GM12865 (cell line): Measurements from ENCODE around the gene OR10H3.

ENCODE experiments used
- DNase-seq: peaks from one replicate; pipeline ENCODE4 v3.0.0; 2010; ENCODE audit warnings: low read depth
- H3K4me3 ChIP-seq: 2 replicates; pipeline ENCODE4 v1.5.1; 2011; ENCODE audit warnings: mild to moderate bottlenecking, low read depth, low read length, control low read depth
- CTCF ChIP-seq: IDR thresholded peaks from 2 replicates; pipeline ENCODE4 v1.5.1; 2011; ENCODE audit warnings: low read length, control low read depth, low read depth, inconsistent platforms; ENCODE audit not compliant: insufficient read depth; ENCODE audit errors: missing control alignments

The OR10H3 gene

GRCh38 chr19:15787611-15788155 is 49.9 kb downstream of the OR10H3 start, which contains the start of gene OR10H5:
TSS of gene OR10H5 (plus strand) at chr19:15787661. CDS start at chr19:15794049, 6,388 bp downstream.
- no peak within 1 kb of the TSS for H3K4me3 ChIP-seq
- no peak for TF ChIP-seq CTCF
- DNase-seq, result no peak

DNA sequence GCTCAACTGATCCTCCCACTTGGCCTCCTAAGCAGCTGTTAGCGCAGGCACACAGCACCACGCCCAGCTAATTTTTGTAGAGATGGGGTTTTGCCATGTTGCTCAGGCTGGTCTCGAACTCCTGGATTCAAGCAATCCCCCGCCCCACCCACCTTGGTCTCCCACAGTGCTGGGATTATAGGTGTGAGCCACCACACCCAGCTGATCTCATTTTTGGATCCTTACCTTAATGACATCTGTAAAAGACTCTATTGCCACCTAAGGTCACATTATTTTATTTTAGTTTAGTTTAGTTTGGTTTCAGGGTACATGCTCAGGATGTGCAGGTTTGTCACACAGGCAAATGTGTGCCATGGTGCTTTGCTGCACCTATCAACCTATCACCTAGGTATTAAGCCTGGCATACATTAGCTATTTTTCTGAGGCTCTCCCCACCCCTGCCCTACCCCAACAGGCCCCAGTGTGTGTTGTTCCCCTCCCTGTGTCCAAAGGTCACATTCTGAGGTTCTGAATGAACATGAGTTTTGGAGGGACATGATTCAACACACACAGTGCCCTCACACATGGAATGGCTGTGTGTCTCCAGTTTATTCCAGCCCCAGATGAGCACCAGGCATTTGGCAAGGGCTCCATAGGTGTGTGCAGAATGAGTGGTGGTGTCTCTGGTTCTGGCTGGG is 50.9 kb downstream of the OR10H3 start:
- DNase-seq, result no peak
- H3K4me3 ChIP-seq, result no peak overlapping the region
- TF ChIP-seq CTCF, result no peak

DNA sequence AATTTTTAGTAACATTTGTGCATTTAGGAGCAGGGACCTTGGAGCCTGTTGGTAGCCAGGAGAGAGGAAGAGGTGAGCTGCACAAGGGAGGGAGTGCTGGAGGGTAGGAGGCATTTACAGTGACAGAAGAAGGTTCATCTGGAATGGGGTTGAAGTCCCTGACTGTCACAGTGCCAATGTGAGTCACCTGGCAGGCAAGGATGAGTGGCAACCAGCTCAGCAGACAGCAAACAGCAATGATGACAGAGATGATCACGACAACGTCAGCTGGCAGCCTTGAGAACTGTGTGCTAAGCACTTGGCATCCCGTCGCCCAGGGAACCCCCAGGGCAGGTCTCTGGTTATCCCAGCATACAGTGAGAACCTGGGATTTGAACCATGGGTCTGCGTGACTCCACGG is 52.3 kb downstream of the OR10H3 start:
- no peak for DNase-seq
- TF ChIP-seq CTCF, result no peak
- no peak overlapping the region for H3K4me3 ChIP-seq
